NB4 (cell line): ENCODE results near the gene PSAPL1.

Experiments used
- DNase-seq: peaks from one replicate; pipeline ENCODE4 v3.0.0; 2010; ENCODE audit warnings: low read depth
- H3K4me3 ChIP-seq: one replicate; pipeline ENCODE4 v1.5.1; 2011; ENCODE audit warnings: mild to moderate bottlenecking, low read depth, low read length, moderate library complexity
- CTCF ChIP-seq: IDR thresholded peaks from one replicate; pipeline ENCODE4 v1.5.1; 2012; ENCODE audit warnings: low read depth, low read length
- MYC ChIP-seq: IDR thresholded peaks from 2 replicates; pipeline ENCODE4 v1.6.1; 2011; ENCODE audit warnings: low read depth, low read length
- POLR2A ChIP-seq: IDR thresholded peaks from 2 replicates; pipeline ENCODE4 v1.6.1; 2011; ENCODE audit warnings: mild to moderate bottlenecking; ENCODE audit not compliant: insufficient read length; ENCODE audit errors: extremely low read depth
- TF ChIP-seq, protein P1 (sequence below): IDR thresholded peaks from 2 replicates; pipeline ENCODE4 v1.6.1; 2011; ENCODE audit warnings: low read depth, low read length

The PSAPL1 gene

GRCh38 chr4:7389719-7390118, 45.0 kb downstream of the PSAPL1 start:
- no peak for DNase-seq
- no peak for TF ChIP-seq CTCF
- H3K4me3 ChIP-seq: no peak overlapping the region

DNA sequence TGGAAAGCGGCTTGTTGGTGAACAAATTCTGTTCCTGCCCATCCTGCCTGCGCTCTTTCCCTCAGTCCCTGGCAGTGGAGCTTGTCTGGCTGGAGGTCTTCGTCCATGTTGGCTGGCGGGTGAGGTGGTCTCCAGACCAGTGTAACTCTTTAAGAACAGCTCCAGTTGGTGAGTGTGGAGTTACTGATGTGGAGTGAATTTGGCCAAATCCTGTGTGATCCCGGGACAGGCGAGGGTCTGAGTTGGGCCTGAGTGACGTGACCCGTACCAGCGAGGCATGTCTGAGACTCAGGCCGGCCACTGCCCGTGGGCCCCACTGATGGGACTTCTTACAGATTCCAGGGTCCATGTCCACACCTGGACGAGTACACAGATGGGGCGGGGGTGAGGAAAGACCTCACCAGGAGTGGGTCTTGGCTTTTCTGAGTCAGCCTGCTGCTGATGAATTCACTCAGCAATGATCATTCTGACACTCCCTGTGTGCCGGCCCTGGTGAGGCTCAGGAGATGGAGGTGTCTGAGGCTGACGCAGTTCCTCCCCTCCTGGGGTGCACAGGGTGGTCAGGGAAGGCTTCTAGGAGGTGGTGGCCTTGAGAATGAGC, 45.5 kb downstream of the PSAPL1 start:
- H3K4me3 ChIP-seq: no peak overlapping the region
- no peak for DNase-seq
- no peak for TF ChIP-seq CTCF
- TF ChIP-seq MYC: no peak
- TF ChIP-seq, protein P1, sequence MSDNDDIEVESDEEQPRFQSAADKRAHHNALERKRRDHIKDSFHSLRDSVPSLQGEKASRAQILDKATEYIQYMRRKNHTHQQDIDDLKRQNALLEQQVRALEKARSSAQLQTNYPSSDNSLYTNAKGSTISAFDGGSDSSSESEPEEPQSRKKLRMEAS: no peak
- TF ChIP-seq POLR2A: no peak

DNA sequence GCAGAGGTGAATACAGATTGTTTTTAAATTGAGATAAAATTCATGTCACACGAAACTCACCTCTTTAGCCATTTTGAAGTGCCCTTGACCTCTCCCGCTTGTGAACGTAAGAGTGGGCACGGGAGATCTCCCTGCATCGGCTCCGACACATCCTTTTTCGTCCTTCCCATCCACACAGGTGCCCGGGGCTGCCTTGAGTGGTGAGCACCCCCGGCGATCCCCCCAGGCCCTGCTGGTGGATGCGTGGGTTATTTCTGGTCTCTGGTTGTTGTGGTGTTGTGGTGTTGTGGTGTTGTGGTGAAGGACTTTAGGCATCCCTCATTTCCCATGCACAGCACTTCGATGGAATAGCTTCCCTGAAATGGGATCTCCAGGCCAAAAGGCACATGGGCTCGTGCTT, 46.1 kb downstream of the PSAPL1 start:
- DNase-seq: no peak
- no peak for TF ChIP-seq CTCF
- TF ChIP-seq MYC: no peak
- no peak for TF ChIP-seq POLR2A
- TF ChIP-seq, protein P1: no peak
- no peak overlapping the region for H3K4me3 ChIP-seq

- no peak for DNase-seq
- H3K4me3 ChIP-seq: no peak overlapping the region
- TF ChIP-seq POLR2A (no peak), MYC (no peak), CTCF (no peak)
- TF ChIP-seq, protein P1: no peak
Measured at GRCh38 chr4:7387925-7388324, 46.8 kb downstream of the PSAPL1 start.

GRCh38 chr4:7384929-7385890, 49.5 kb downstream of the PSAPL1 start:
- no peak overlapping the region for H3K4me3 ChIP-seq
- no peak for DNase-seq
- TF ChIP-seq MYC (no peak), CTCF (no peak), POLR2A (no peak)
- TF ChIP-seq, protein P1: no peak
